KMS-11 (cell line): Measurements from ENCODE around the gene WDR88.

Experiments used
- H2AFZ ChIP-seq: fragments of 200-600 bp; sonication (generic); 2 replicates; pipeline ENCODE4 v1.6.1; 2016; ENCODE audit warnings: antibody characterized with exemption, mixed run types, low read depth
- H3K27ac ChIP-seq: fragments of 200-600 bp; sonication (generic); 2 replicates; pipeline ENCODE4 v1.6.1; 2016; ENCODE audit warnings: mild to moderate bottlenecking, mixed run types
- H3K27me3 ChIP-seq: fragments of 200-600 bp; sonication (generic); 2 replicates; pipeline ENCODE4 v1.6.1; 2017; ENCODE audit warnings: mild to moderate bottlenecking, low read depth, mixed run types, moderate library complexity; ENCODE audit not compliant: insufficient read depth
- H3K36me3 ChIP-seq: fragments of 200-600 bp; sonication (generic); 2 replicates; pipeline ENCODE4 v1.6.1; 2017; ENCODE audit warnings: mild to moderate bottlenecking, mixed run types; ENCODE audit not compliant: insufficient read depth
- H3K4me1 ChIP-seq: fragments of 200-600 bp; sonication (generic); 2 replicates; pipeline ENCODE4 v1.6.1; 2016; ENCODE audit warnings: mild to moderate bottlenecking, low read depth, mixed run types; ENCODE audit not compliant: poor library complexity, severe bottlenecking
- H3K4me2 ChIP-seq: fragments of 200-600 bp; sonication (generic); 2 replicates; pipeline ENCODE4 v1.7.0; 2016; ENCODE audit warnings: mild to moderate bottlenecking, mixed run types
- H3K4me3 ChIP-seq: fragments of 200-600 bp; sonication (generic); IDR thresholded peaks from 2 replicates; pipeline ENCODE4 v1.6.1; 2017; ENCODE audit warnings: low read depth, low read length, mixed read lengths; ENCODE audit not compliant: insufficient read depth
- H3K79me2 ChIP-seq: fragments of 200-600 bp; sonication (generic); 2 replicates; pipeline ENCODE4 v1.6.1; 2016; ENCODE audit warnings: low read depth, mixed run types; ENCODE audit not compliant: insufficient read depth
- H3K9ac ChIP-seq: fragments of 200-600 bp; sonication (generic); 2 replicates; pipeline ENCODE4 v1.6.1; 2016; ENCODE audit warnings: mild to moderate bottlenecking, mixed run types
- H4K20me1 ChIP-seq: fragments of 200-600 bp; sonication (generic); 2 replicates; pipeline ENCODE4 v1.6.1; 2016; ENCODE audit warnings: mild to moderate bottlenecking, mixed run types; ENCODE audit not compliant: insufficient read depth
- CTCF ChIP-seq: fragments of 200-600 bp; sonication (generic); conservative IDR thresholded peaks from 2 replicates; pipeline ENCODE4 v1.6.1; 2017; ENCODE audit warnings: low read depth, mild to moderate bottlenecking, antibody characterized with exemption, low read length, moderate library complexity, mixed read lengths

The WDR88 gene

GRCh38 chr19:33110137-33110910, 21.6 kb upstream of the WDR88 start:
- TF ChIP-seq CTCF = no peak
- Histone ChIP-seq H3K79me2 (no peaks in the 10 kb centered on the region), H3K36me3 (peaks cover 19% of the 10 kb centered on the region; the same call in 1 of the 2 replicates), H3K27me3 (no peaks in the 10 kb centered on the region), H3K9ac (no peak overlapping the region), H4K20me1 (no peaks in the 10 kb centered on the region), H2AFZ (no peak overlapping the region), H3K27ac (no peak overlapping the region), H3K4me1 (no peaks in the 10 kb centered on the region), H3K4me3 (no peak overlapping the region), H3K4me2 (no peak overlapping the region)

- no peaks in the 10 kb centered on the region for H3K79me2 ChIP-seq
- no peak overlapping the region for H2AFZ ChIP-seq
- H3K4me3 ChIP-seq = no peak overlapping the region
- no peaks in the 10 kb centered on the region for H3K27me3 ChIP-seq
- no peaks in the 10 kb centered on the region for H3K4me1 ChIP-seq
- no peak overlapping the region for H3K4me2 ChIP-seq
- no peak overlapping the region for H3K9ac ChIP-seq
- no peak overlapping the region for H3K27ac ChIP-seq
- H3K36me3 ChIP-seq = peaks cover 19% of the 10 kb centered on the region; the same call in 1 of the 2 replicates
- no peak for TF ChIP-seq CTCF
- H4K20me1 ChIP-seq = no peaks in the 10 kb centered on the region
Measured at GRCh38 chr19:33111587-33111986, 20.3 kb upstream of the WDR88 start.

- H3K27ac ChIP-seq = no peak overlapping the region
Measured at GRCh38 chr19:33114312-33114711, 17.6 kb upstream of the WDR88 start.

GRCh38 chr19:33117501-33117900, 14.4 kb upstream of the WDR88 start:
- Histone ChIP-seq H3K4me3 (no peak overlapping the region), H3K27me3 (no peaks in the 10 kb centered on the region), H3K4me1 (no peaks in the 10 kb centered on the region), H3K9ac (no peak overlapping the region), H3K36me3 (peaks cover 13% of the 10 kb centered on the region; the same call in 1 of the 2 replicates), H4K20me1 (no peaks in the 10 kb centered on the region), H3K4me2 (no peak overlapping the region), H2AFZ (no peak overlapping the region), H3K79me2 (no peaks in the 10 kb centered on the region), H3K27ac (no peak overlapping the region)
- TF ChIP-seq CTCF = no peak

More at GRCh38 chr19:33114312-33114711, 17.6 kb upstream of the WDR88 start:
- no peaks in the 10 kb centered on the region for H3K4me1 ChIP-seq
- no peak overlapping the region for H3K4me3 ChIP-seq
- H3K36me3 ChIP-seq = peaks cover 19% of the 10 kb centered on the region; the same call in 1 of the 2 replicates
- H3K27me3 ChIP-seq = no peaks in the 10 kb centered on the region
- no peak for TF ChIP-seq CTCF
- no peak overlapping the region for H2AFZ ChIP-seq
- H4K20me1 ChIP-seq = no peaks in the 10 kb centered on the region
- H3K4me2 ChIP-seq = no peak overlapping the region
- no peaks in the 10 kb centered on the region for H3K79me2 ChIP-seq
- H3K9ac ChIP-seq = no peak overlapping the region
